IPS DF 6.9 (cell line): ENCODE results near the gene FRMD4B.
"Not testable (repeated sequence)": the region's sequence is repeated elsewhere in the genome, so short reads cannot be mapped to it uniquely, and the experiment has no call there.

Experiments used
- DNase-seq: peaks from one replicate; pipeline ENCODE4 v3.0.0-alpha.2; 2013; ENCODE audit warnings: low read depth, low spot score
- H3K27ac ChIP-seq: one replicate; pipeline ENCODE4 v1.5.1; 2013; ENCODE audit warnings: low read length, control low read depth
- H3K27me3 ChIP-seq: 2 replicates; pipeline ENCODE4 v1.6.1; 2013; ENCODE audit warnings: mild to moderate bottlenecking, low read length; ENCODE audit not compliant: control insufficient read depth, insufficient read depth
- H3K36me3 ChIP-seq: 2 replicates; pipeline ENCODE4 v1.6.1; 2013; ENCODE audit warnings: low read length; ENCODE audit not compliant: control insufficient read depth, insufficient read depth
- H3K4me1 ChIP-seq: 2 replicates; pipeline ENCODE4 v1.6.1; 2013; ENCODE audit warnings: low read length; ENCODE audit not compliant: control insufficient read depth, insufficient read depth
- H3K4me3 ChIP-seq: 2 replicates; pipeline ENCODE4 v1.5.1; 2013; ENCODE audit warnings: mild to moderate bottlenecking, low read length
- H3K9me3 ChIP-seq: 2 replicates; pipeline ENCODE4 v1.6.1; 2013; ENCODE audit warnings: low read length, inconsistent platforms; ENCODE audit not compliant: control insufficient read depth, insufficient read depth
- WGBS: extraction: QIAGEN DNeasy Blood & Tissue Kit; methylation state at CpG from one replicate; pipeline ENCODE4 v1.1.7; 2013; ENCODE audit warnings: mixed read lengths, missing lambda C conversion rate; ENCODE audit not compliant: insufficient read length, insufficient coverage; 5-methylcytosine and 5-hydroxymethylcytosine counted together

FRMD4B gene

DNA sequence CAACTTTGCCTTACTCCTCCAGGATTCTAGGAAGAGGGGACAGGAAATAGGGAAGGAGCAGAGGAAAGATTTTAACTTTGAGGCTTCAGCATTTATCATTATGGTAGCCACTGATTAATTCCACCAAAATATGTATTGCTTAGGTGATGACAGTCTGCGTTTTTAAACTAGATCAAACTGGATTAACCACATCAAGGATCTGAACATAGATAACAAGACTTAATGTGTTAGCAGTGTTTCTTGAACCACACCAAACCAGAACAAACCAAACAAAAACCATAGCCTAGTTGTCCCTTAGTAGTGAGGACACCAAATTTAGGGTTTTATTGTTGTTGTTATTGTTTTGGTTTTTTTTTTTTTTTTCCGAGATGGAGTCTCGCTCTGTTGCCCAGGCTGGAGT lies 150.0 kb downstream of the FRMD4B start:
- no peak for DNase-seq
- H3K27me3 ChIP-seq = no peaks in the 10 kb centered on the region

DNA sequence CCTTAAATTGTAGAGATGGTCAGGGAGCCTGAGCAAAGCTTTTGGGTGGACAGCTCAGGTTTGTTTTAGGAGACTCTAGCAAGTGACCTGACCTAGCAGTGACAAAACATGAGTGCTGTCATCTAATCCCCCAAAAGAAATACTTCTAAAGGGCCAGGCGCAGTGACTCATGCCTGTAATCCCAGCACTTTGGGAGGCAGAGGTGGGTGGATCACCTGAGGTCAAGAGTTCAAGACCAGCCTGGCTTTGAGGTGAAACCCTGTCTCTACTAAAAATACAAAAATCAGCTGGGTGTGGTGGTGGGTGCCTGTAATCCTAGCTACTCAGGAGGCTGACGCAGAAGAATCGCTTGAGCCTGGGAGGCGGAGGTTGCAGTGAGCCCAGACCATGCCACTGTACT lies 150.7 kb downstream of the FRMD4B start:
- not testable (repeated sequence) for H3K9me3 ChIP-seq, H3K27ac ChIP-seq, H3K4me3 ChIP-seq, H3K36me3 ChIP-seq, H3K4me1 ChIP-seq, DNase-seq, H3K27me3 ChIP-seq
- no CpG with 5 or more reads among the region's 4 CpGs for WGBS

More for the DNA sequence above, 150.0 kb downstream of the FRMD4B start:
- no CpG with 5 or more reads among the region's 3 CpGs for WGBS
- Histone ChIP-seq H3K27ac (no peak overlapping the region), H3K36me3 (no peaks in the 10 kb centered on the region), H3K4me1 (peaks cover 2% of the 10 kb centered on the region; the same call in 1 of the 2 replicates), H3K9me3 (no peaks in the 10 kb centered on the region), H3K4me3 (no peak overlapping the region)

DNA sequence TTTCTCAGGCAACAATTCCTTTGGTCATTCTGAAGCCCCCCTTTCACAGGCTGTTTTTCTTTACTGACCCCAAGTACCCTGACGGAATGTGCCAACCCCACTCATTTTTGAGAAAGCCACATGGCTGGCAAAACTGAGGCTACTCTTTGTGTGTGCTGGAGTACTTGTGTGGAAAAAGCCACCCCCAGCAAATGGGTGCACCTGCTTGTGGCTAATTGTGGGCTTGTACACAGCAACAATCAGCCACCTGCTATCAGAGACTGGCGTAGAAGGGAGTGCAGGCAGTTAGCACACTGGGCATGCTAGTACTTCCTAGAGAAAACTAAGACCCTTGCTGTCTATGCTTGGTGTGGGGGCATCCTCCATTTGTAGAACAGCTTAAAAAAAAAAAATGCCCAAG lies 153.4 kb downstream of the FRMD4B start:
- no peak overlapping the region for H3K27ac ChIP-seq
- H3K4me3 ChIP-seq = no peak overlapping the region
- H3K4me1 ChIP-seq = no peaks in the 10 kb centered on the region
- H3K36me3 ChIP-seq = no peaks in the 10 kb centered on the region
- no CpG with 5 or more reads among the region's 2 CpGs for WGBS
- no peaks in the 10 kb centered on the region for H3K9me3 ChIP-seq
- no peak for DNase-seq
- no peaks in the 10 kb centered on the region for H3K27me3 ChIP-seq

DNA sequence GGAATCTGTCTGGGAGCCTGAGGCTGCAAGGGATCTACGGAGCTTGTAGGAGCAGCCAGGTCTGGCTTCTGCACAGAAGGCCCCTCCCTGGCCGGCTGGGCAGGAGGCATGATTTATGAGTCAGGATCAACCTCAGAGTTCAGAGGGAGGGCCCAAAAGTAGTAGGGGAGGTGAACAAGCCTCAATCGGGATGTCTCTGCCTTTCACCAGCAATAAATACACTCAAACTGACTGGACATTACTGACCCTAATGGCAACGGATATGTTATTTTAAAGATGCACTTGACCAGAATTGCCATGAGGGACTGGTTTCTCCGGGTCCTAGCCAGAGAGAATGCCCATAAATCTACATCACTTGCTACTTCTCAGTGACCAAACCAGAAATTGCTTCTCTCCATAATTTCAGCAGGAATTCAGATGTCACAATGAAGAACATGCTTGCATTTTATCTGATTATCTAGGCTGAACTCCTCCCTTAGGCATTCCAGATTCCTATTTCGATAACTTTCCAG lies 153.9 kb downstream of the FRMD4B start:
- Histone ChIP-seq H3K4me3 (no peak overlapping the region), H3K9me3 (no peaks in the 10 kb centered on the region), H3K27ac (no peak overlapping the region), H3K36me3 (no peaks in the 10 kb centered on the region), H3K27me3 (no peaks in the 10 kb centered on the region), H3K4me1 (no peaks in the 10 kb centered on the region)
- no peak for DNase-seq
- no CpG with 5 or more reads among the region's 6 CpGs for WGBS

DNA sequence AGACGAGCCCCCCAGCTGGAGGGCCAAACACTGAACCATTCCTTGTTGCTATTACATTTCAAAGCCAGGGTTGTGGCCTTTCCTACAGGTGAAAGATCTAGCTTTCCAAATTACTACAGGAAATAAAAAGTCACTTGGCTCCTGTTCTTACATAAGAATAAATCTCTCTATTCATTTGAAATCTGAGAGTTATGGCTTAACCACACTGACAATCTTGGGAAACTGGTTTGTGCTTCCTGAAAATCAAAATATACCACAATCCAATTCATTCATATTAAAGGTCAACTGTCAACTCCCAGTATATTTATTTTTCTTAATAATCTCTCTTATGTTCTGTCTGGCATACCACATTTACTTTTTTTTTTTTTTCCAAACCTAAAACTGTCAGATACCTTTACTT lies 159.8 kb downstream of the FRMD4B start:
- no CpG with 5 or more reads among the region's 1 CpG for WGBS
- H3K9me3 ChIP-seq = no peaks in the 10 kb centered on the region
- H3K27ac ChIP-seq = no peak overlapping the region
- H3K4me3 ChIP-seq = no peak overlapping the region
- H3K36me3 ChIP-seq = no peaks in the 10 kb centered on the region
- DNase-seq = no peak
- H3K27me3 ChIP-seq = no peaks in the 10 kb centered on the region
- H3K4me1 ChIP-seq = no peaks in the 10 kb centered on the region

DNA sequence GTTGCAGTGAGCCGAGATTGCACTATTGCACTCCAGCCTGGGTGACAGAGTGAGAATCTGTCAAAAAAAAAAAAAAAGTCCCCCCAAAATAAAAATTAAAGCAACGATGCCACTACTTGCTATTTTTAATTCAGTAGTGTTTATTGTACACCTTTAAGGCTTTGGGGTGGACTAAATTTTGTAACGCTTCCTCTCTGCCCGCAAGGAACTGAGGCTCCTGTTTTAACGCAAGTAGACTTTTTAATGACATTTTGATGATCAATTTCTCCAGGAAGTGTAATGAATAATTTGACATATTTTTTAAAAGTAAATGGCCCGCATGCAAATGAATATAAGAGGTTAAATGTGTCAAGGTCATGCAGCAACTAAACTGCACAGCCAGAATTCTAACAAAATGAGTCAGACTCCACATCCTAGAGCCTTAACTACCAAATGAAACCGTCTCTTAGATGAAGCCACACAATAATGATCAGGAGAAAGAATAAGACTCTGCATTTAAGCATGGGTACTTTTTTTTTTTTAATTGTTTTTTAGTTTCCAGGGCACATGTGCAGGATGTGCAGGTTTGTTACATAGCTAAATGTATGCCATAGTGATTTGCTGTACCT lies 166.7 kb downstream of the FRMD4B start:
- no peak for DNase-seq
- H3K27me3 ChIP-seq = no peaks in the 10 kb centered on the region
- H3K36me3 ChIP-seq = no peaks in the 10 kb centered on the region
- H3K9me3 ChIP-seq = no peaks in the 10 kb centered on the region
- no peaks in the 10 kb centered on the region for H3K4me1 ChIP-seq
- H3K27ac ChIP-seq = no peak overlapping the region
- no CpG with 5 or more reads among the region's 7 CpGs for WGBS
- H3K4me3 ChIP-seq = no peak overlapping the region

DNA sequence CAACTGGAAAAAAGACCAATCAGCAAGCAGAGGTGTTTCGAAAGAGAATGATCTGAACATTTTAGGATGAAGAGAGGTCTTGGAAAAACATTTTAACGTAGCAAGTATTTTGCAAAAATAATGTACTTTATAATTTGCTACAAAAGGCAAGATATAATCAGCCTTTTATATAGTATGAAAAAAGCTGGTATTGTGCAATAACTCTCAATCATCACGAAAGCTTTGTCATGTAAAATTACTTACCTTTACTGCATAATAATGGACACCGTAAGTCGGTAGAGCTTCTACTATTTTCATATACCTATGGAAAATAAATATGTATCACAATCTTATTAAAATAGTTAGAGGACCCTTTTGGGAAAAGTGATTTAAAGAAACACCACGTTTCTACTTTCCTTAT lies 167.8 kb downstream of the FRMD4B start:
- no CpG with 5 or more reads among the region's 6 CpGs for WGBS
- no peak overlapping the region for H3K4me3 ChIP-seq
- no peaks in the 10 kb centered on the region for H3K9me3 ChIP-seq
- H3K27ac ChIP-seq = no peak overlapping the region
- no peak for DNase-seq
- H3K36me3 ChIP-seq = no peaks in the 10 kb centered on the region
- no peaks in the 10 kb centered on the region for H3K4me1 ChIP-seq
- no peaks in the 10 kb centered on the region for H3K27me3 ChIP-seq

DNA sequence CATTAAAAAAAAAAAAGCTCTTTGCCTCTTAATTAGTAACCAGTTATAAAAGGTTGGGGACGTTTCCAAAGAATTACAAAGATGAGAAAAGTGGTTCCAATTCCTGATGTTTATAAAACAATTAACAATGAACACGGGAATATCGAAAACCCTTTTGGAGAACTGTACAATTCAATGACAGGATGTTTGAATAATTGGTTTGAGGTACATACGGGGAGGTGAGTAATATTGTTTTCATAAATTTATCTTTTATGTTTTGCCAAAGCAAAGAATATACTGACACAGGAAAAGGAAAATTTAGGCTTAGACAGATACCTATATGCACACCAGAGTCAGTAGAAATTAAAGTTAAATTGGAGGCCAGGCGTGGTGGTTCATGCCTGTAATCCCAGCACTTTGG lies 168.9 kb downstream of the FRMD4B start:
- Histone ChIP-seq H3K27me3 (no peaks in the 10 kb centered on the region), H3K27ac (no peak overlapping the region), H3K4me1 (no peaks in the 10 kb centered on the region), H3K4me3 (no peak overlapping the region), H3K36me3 (no peaks in the 10 kb centered on the region), H3K9me3 (no peaks in the 10 kb centered on the region)
- no peak for DNase-seq
- WGBS = no CpG with 5 or more reads among the region's 5 CpGs

DNA sequence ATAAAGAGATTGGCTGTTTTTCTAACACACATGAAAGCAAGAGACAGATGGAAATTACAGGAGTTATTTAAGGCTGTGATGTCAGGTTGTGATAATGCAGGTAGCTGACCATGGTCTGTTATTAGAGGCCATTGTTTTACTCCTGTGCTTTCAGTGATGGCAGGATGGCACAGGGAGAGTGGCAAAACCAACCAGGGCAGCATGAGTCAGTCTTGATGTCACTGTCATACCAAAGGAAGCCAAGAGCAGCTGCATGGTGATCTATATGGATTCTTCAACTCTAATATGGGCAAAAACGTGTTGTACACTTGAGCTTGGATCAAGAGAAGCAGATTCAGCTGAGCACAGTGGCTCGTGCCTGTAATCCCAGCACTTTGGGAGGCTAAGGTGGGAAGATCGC lies 171.6 kb downstream of the FRMD4B start:
- no CpG with 5 or more reads among the region's 3 CpGs for WGBS
- H3K4me3 ChIP-seq = no peak overlapping the region
- H3K27ac ChIP-seq = no peak overlapping the region
- no peak for DNase-seq
- H3K27me3 ChIP-seq = no peaks in the 10 kb centered on the region
- H3K9me3 ChIP-seq = no peaks in the 10 kb centered on the region
- H3K4me1 ChIP-seq = no peaks in the 10 kb centered on the region
- H3K36me3 ChIP-seq = no peaks in the 10 kb centered on the region

DNA sequence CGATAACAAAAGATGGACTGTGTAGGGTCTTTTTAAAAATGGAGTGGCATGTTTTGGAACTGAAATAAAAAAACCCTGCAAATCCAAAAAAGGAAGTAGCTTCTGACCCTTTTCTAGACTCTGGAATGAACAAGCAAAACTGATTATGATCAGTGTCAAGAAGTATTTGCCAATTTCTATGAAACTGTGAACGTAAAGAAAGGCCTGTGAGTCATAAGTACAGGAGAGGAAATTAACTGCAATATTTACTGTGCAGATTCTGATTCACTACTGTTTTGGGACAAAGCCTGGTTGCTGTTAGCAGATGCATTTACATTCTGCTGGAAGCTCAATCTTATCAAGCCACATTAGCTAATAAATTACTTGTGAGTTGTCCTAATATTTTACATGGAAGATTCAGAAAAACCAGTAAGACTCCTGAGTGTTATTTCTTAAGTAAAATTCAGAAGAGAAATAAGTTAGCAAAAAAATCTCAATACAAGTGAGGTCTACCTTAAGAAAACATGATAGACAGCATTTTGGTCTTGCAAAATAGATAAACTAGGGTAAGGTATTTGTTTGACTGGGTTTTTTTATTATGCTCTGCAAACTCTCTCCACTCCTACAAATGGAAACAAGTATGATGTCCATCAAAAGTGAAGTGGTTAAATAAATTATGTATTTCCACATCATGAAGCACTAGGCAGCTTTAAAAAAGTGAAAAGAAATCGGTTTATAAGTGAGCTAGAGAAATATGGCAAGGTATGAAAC lies 173.3 kb downstream of the FRMD4B start:
- WGBS = no CpG with 5 or more reads among the region's 3 CpGs
- Histone ChIP-seq H3K4me1 (no peaks in the 10 kb centered on the region), H3K27me3 (no peaks in the 10 kb centered on the region), H3K27ac (no peak overlapping the region), H3K36me3 (no peaks in the 10 kb centered on the region), H3K4me3 (no peak overlapping the region), H3K9me3 (no peaks in the 10 kb centered on the region)
- DNase-seq = no peak
